OCI-LY1 (cell line): ENCODE data around the gene PIK3C2G.

ENCODE experiments used
- EZH2 ChIP-seq: fragments of 200-600 bp; sonication (generic), shearing (Covaris generic); IDR thresholded peaks from 2 replicates; pipeline ENCODE4 v1.8.0; 2017; ENCODE audit warnings: borderline replicate concordance, mixed run types, mild to moderate bottlenecking, antibody characterized with exemption, low read length, moderate library complexity, mixed read lengths
- TF ChIP-seq, protein P1 (sequence below): fragments of 200-600 bp; sonication (generic), shearing (Covaris generic); IDR thresholded peaks from 2 replicates; pipeline ENCODE4 v1.5.1; 2017; ENCODE audit warnings: mild to moderate bottlenecking, antibody characterized with exemption, low read length, moderate library complexity, mixed read lengths

DNA sequence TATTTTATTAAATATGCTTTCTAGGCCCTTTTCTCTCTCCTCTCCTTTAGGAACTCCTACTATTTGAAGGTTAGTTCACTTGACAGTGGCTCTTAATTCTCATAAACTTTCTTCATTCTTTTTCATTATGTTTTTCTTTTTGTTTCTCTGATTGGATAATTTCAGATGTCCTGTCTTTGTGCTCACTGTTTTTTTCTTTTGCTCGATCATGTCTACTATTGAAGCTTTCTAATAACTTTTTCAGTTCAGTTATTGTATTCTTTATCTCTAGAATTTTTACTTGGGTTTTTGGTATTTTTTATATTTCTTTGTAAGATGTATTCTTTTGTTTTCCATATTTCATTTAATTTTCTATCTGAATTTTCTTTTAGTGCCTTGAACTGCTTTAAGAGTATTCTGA lies 261.5 kb downstream of the PIK3C2G start:
- TF ChIP-seq, protein P1, sequence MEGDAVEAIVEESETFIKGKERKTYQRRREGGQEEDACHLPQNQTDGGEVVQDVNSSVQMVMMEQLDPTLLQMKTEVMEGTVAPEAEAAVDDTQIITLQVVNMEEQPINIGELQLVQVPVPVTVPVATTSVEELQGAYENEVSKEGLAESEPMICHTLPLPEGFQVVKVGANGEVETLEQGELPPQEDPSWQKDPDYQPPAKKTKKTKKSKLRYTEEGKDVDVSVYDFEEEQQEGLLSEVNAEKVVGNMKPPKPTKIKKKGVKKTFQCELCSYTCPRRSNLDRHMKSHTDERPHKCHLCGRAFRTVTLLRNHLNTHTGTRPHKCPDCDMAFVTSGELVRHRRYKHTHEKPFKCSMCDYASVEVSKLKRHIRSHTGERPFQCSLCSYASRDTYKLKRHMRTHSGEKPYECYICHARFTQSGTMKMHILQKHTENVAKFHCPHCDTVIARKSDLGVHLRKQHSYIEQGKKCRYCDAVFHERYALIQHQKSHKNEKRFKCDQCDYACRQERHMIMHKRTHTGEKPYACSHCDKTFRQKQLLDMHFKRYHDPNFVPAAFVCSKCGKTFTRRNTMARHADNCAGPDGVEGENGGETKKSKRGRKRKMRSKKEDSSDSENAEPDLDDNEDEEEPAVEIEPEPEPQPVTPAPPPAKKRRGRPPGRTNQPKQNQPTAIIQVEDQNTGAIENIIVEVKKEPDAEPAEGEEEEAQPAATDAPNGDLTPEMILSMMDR: no peak
- no peak for TF ChIP-seq EZH2
